Panc1 (cell line): Measurements from ENCODE around the gene CAVIN3. TPM values are rescaled to one million over a fixed set of nuclear protein-coding genes. Genes with fewer than 3 reads are reported as not detected.

ENCODE experiments used
- ATAC-seq: fragments of 200-7000 bp; cut with Tn5 transposase; 2 replicates; pipeline ENCODE4 v1.9.1; 2020; ENCODE audit warnings: mild to moderate bottlenecking, moderate library complexity
- BruUV-seq: library from RNA; stranded (reverse); fragments of 400-500 nt; replicated peaks from 2 replicates; lab custom pipeline; 2021; lab: Mats Ljungman, UMichigan
- CTCF ChIA-PET: fragments of 300-600 bp; sonication (Branson Sonifier 250); formaldehyde crosslinking; loops from one replicate; lab custom pipeline; 2022; ENCODE audit warnings: antibody characterized with exemption; lab: Charles Lee
- POLR2A ChIA-PET: fragments of 300-600 bp; sonication (Branson Sonifier 250); formaldehyde crosslinking; loops from one replicate; lab custom pipeline; 2022; ENCODE audit warnings: antibody characterized with exemption; lab: Charles Lee
- DNase-seq: peaks from one replicate; pipeline ENCODE4 v3.0.0-alpha.2; 2010; ENCODE audit warnings: low read depth, low spot score
- H3K27ac ChIP-seq: 2 replicates; pipeline ENCODE4 v1.5.1; 2011; ENCODE audit warnings: mild to moderate bottlenecking, low read length, inconsistent platforms
- H3K27me3 ChIP-seq: fragments of 200-500 bp; sonication (Bioruptor generic); 2 replicates; pipeline ENCODE4 v1.6.0; 2014; ENCODE audit warnings: low read length, inconsistent platforms; ENCODE audit not compliant: control insufficient read depth, insufficient read depth
- H3K36me3 ChIP-seq: fragments of 200-500 bp; sonication (Bioruptor generic); 2 replicates; pipeline ENCODE4 v1.5.1; 2014; ENCODE audit warnings: inconsistent platforms, mild to moderate bottlenecking, low read length, moderate library complexity; ENCODE audit not compliant: control insufficient read depth, insufficient read depth
- H3K4me1 ChIP-seq: 2 replicates; pipeline ENCODE4 v1.5.1; 2011; ENCODE audit warnings: inconsistent platforms, mild to moderate bottlenecking, low read length, moderate library complexity; ENCODE audit not compliant: control insufficient read depth, insufficient read depth
- H3K4me3 ChIP-seq, 2 experiments: 2 replicates each; pipeline ENCODE4 v1.5.1; 2011 to 2012; ENCODE audit warnings: low read depth in 2 of 2, low read length in 2 of 2, mild to moderate bottlenecking in 2 of 2, inconsistent platforms in 1 of 2, moderate library complexity in 1 of 2
- H3K9me3 ChIP-seq: fragments of 200-500 bp; sonication (Bioruptor generic); 2 replicates; pipeline ENCODE4 v1.5.1; 2014; ENCODE audit warnings: low read depth, mild to moderate bottlenecking, inconsistent platforms, low read length, moderate library complexity; ENCODE audit not compliant: control insufficient read depth, insufficient read depth
- POLR2AphosphoS5 ChIP-seq: IDR thresholded peaks from 2 replicates; pipeline ENCODE4 v1.6.1; 2012; ENCODE audit warnings: mild to moderate bottlenecking, low read depth, low read length, moderate library complexity
- SIN3A ChIP-seq: IDR thresholded peaks from 2 replicates; pipeline ENCODE4 v1.6.1; 2012; ENCODE audit warnings: low read depth, mild to moderate bottlenecking, low read length, moderate library complexity, borderline replicate concordance; ENCODE audit not compliant: insufficient read depth
- TCF7L2 ChIP-seq: IDR thresholded peaks from 2 replicates; pipeline ENCODE4 v1.6.1; 2011; ENCODE audit warnings: mild to moderate bottlenecking, low read depth, low read length, inconsistent platforms
- in situ Hi-C: cut with HindIII; loops from 2 replicates; pipeline ENCODE4 v1.10.0; 2016; ENCODE audit warnings: low sequenced_read_pairs, low pct_unique_long_range_greater_than_20kb
- intact Hi-C: fragments of 100-400 bp; cut with micrococcal nuclease; formaldehyde crosslinking; loops from one replicate; pipeline ENCODE4 v1.10.0; 2022; ENCODE audit not compliant: unreplicated experiment
- total RNA-seq: library from RNA; stranded (reverse); gene quantifications from one replicate; pipeline ENCODE4 v1.2.1, GENCODE V29; 2021; ENCODE audit not compliant: unreplicated experiment
- TF ChIP-seq, protein P1 (sequence below): fragments of 450-650 bp; IDR thresholded peaks from 2 replicates; pipeline ENCODE4 v1.5.1; 2017; ENCODE audit warnings: mild to moderate bottlenecking
- TF ChIP-seq, protein P2 (sequence below), 2 experiments: IDR thresholded peaks; 2 replicates each; pipeline ENCODE4 v1.6.1; 2011 to 2012; ENCODE audit warnings: low read depth in 2 of 2, control low read depth in 1 of 2, low read length in 1 of 2, mild to moderate bottlenecking in 1 of 2, moderate library complexity in 1 of 2; ENCODE audit not compliant: insufficient read depth in 1 of 2

CAVIN3 gene
- total RNA-seq, 1 experiment from 2014 or later, result 31.1 TPM

DNA sequence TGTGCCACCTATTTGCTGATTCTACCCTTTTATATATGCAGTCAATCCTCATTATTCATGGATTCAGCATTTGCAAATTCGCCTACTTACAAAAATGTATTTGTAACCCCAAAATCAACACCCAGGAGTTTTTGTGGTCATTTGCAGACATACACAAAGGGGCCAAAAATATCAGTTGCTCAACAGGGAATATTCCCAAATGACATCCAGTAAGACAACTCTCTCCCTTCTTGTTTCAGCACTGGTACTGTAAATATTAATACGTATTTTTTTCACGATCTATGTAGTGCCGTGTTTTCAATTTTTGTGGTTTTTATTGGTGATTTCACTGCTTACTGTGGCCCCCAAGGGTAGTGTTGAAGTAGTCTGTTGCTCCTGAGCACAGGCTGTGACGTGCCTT, 11.8 kb upstream of the CAVIN3 start:
- no TSS peak for BruUV-seq
- in situ Hi-C loops, result no loop called here
- H3K9me3 ChIP-seq, result no peaks in the 10 kb centered on the region
- no peak overlapping the region for H3K27ac ChIP-seq
- H3K27me3 ChIP-seq, result no peaks in the 10 kb centered on the region
- no peak overlapping the region for H3K4me3 ChIP-seq
- no peaks in the 10 kb centered on the region for H3K4me1 ChIP-seq
- intact Hi-C loops, result no loop called here
- TF ChIP-seq, protein P1, sequence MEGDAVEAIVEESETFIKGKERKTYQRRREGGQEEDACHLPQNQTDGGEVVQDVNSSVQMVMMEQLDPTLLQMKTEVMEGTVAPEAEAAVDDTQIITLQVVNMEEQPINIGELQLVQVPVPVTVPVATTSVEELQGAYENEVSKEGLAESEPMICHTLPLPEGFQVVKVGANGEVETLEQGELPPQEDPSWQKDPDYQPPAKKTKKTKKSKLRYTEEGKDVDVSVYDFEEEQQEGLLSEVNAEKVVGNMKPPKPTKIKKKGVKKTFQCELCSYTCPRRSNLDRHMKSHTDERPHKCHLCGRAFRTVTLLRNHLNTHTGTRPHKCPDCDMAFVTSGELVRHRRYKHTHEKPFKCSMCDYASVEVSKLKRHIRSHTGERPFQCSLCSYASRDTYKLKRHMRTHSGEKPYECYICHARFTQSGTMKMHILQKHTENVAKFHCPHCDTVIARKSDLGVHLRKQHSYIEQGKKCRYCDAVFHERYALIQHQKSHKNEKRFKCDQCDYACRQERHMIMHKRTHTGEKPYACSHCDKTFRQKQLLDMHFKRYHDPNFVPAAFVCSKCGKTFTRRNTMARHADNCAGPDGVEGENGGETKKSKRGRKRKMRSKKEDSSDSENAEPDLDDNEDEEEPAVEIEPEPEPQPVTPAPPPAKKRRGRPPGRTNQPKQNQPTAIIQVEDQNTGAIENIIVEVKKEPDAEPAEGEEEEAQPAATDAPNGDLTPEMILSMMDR, result no peak
- TF ChIP-seq POLR2AphosphoS5 (no peak), TCF7L2 (no peak), SIN3A (no peak)
- TF ChIP-seq, protein P2, sequence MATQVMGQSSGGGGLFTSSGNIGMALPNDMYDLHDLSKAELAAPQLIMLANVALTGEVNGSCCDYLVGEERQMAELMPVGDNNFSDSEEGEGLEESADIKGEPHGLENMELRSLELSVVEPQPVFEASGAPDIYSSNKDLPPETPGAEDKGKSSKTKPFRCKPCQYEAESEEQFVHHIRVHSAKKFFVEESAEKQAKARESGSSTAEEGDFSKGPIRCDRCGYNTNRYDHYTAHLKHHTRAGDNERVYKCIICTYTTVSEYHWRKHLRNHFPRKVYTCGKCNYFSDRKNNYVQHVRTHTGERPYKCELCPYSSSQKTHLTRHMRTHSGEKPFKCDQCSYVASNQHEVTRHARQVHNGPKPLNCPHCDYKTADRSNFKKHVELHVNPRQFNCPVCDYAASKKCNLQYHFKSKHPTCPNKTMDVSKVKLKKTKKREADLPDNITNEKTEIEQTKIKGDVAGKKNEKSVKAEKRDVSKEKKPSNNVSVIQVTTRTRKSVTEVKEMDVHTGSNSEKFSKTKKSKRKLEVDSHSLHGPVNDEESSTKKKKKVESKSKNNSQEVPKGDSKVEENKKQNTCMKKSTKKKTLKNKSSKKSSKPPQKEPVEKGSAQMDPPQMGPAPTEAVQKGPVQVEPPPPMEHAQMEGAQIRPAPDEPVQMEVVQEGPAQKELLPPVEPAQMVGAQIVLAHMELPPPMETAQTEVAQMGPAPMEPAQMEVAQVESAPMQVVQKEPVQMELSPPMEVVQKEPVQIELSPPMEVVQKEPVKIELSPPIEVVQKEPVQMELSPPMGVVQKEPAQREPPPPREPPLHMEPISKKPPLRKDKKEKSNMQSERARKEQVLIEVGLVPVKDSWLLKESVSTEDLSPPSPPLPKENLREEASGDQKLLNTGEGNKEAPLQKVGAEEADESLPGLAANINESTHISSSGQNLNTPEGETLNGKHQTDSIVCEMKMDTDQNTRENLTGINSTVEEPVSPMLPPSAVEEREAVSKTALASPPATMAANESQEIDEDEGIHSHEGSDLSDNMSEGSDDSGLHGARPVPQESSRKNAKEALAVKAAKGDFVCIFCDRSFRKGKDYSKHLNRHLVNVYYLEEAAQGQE (IDR thresholded peaks at IDR 0.05; ENCODE audit: insufficient read depth in 1 of 2, low read depth in 2 of 2, low read length in 1 of 2), result no peak
- DNase-seq (no peak), ATAC-seq (no peak)
- H3K36me3 ChIP-seq, result no peaks in the 10 kb centered on the region
- ChIA-PET CTCF (no interaction called here), POLR2A (no interaction called here)

DNA sequence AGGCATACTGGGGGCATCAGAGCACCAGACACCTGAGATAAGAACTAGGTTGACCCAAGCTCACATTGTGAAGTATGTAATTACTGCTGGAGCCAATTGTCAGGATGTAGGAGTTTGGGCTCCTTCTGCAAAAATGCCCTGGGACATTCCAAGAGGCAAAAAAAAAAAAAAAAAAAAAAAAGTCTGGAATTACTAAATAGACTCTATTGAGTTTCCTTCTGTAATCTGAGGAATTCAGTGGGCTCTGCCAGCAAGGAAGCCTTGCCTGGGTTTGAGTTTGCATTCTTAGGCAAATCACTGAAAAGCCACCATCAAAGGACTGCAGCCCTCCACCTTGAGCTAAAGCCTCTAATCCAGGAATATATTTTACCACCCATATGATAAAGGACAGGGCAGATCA, 8.0 kb upstream of the CAVIN3 start:
- Histone ChIP-seq H3K27me3 (no peaks in the 10 kb centered on the region), H3K4me3 (no peak overlapping the region), H3K27ac (no peak overlapping the region), H3K36me3 (no peaks in the 10 kb centered on the region), H3K9me3 (no peaks in the 10 kb centered on the region), H3K4me1 (no peaks in the 10 kb centered on the region)
- in situ Hi-C loops (no loop called here), intact Hi-C loops (no loop called here)
- DNase-seq (no peak), ATAC-seq (no peak)
- TF ChIP-seq SIN3A, result no peak
- CTCF ChIA-PET, result interaction anchor here (0.6 to 0.7 kb wide), 4 partner anchors 35 to 1205 kb away, joined by 4 to 15 read pairs (median 7); no protein-coding TSS in a partner anchor
- POLR2A ChIA-PET, result interaction anchor here (0.6 kb wide), 1 partner anchor 270 kb away, joined by 3 read pairs; no protein-coding TSS in a partner anchor
- BruUV-seq, result no TSS peak

DNA sequence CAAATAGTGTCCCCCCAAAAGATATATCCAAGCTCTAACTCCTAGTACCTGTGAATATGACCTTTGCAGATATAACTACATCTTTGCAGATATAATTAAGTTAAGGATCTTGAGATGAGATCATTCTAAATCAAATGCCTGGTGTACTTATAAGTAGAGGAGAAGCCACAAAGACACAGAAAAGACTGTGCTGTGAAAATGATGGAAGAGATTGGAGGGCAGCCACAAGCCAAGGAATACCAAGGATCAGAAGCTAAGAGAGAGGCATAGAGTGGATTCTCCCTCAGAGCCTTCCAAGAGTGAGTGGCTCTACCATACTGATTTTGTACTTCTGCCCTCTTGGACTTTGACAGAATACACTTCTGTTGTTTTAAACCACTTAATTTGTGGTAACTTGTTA, 7.5 kb upstream of the CAVIN3 start:
- Histone ChIP-seq H3K27ac (no peak overlapping the region), H3K4me3 (no peak overlapping the region), H3K36me3 (no peaks in the 10 kb centered on the region), H3K9me3 (no peaks in the 10 kb centered on the region), H3K27me3 (no peaks in the 10 kb centered on the region), H3K4me1 (no peaks in the 10 kb centered on the region)
- no TSS peak for BruUV-seq
- DNase-seq (no peak), ATAC-seq (no peak)
- ChIA-PET CTCF (interaction anchor here (0.6 to 0.7 kb wide), 2 partner anchors 35 to 160 kb away, joined by 4 to 15 read pairs; no protein-coding TSS in a partner anchor), POLR2A (interaction anchor here (0.6 kb wide), 1 partner anchor 269 kb away, joined by 3 read pairs; no protein-coding TSS in a partner anchor)
- in situ Hi-C loops, result no loop called here
- intact Hi-C loops, result no loop called here
- TF ChIP-seq TCF7L2 (no peak), POLR2AphosphoS5 (no peak), SIN3A (no peak)
- TF ChIP-seq, protein P2 (IDR thresholded peaks at IDR 0.05; ENCODE audit: insufficient read depth in 1 of 2, low read depth in 2 of 2, low read length in 1 of 2), result no peak
- TF ChIP-seq, protein P1, result no peak
